ENCODE data around the gene PPP4R4.

The PPP4R4 gene

GRCh38 chr14:94307410-94307992 lies 133.4 kb downstream of the PPP4R4 start:
- no peak for DNase-seq (ENCODE audit: low spot score)

DNA sequence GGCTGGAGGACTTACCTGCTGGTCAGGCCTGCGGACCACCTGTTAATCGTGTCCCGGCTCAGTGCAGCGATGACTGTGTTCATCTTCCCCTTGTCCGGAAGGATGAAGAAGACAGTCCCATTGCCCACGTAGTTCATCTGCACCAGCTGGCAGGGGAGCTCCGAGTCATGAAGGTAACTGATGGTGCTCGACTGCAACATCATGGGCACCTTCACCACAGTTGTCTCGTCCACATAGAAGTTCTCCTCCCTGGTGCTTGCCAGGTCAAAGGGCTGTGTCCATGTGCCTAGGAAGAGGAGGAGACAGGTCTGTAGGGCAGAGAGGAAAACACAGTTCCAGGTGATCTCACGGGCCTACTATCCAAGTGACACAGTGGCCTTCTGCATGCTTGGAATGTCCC lies 135.6 kb downstream of the PPP4R4 start:
- no peak for DNase-seq (ENCODE audit: low spot score)

DNA sequence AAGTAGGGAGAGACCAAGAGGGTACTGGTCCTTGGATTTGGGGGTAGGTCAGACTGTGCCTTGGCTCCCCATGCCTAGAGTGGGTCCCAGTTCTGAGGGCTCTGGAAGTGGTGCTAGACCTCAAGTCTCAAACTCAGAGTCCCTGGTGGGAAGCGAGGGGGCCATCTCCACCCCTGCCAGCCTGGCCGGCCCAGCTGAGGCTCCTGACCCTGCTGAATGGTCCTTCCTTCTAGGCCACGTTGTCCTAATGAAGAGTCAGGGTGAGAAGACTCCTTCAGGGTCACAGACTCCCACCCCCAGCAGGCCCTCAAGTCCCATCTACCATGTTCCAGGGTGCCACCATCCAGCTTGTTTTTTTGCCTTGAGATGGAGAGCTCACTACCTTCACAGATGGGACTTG lies 136.1 kb downstream of the PPP4R4 start:
- no peak for DNase-seq (ENCODE audit: low spot score)

DNA sequence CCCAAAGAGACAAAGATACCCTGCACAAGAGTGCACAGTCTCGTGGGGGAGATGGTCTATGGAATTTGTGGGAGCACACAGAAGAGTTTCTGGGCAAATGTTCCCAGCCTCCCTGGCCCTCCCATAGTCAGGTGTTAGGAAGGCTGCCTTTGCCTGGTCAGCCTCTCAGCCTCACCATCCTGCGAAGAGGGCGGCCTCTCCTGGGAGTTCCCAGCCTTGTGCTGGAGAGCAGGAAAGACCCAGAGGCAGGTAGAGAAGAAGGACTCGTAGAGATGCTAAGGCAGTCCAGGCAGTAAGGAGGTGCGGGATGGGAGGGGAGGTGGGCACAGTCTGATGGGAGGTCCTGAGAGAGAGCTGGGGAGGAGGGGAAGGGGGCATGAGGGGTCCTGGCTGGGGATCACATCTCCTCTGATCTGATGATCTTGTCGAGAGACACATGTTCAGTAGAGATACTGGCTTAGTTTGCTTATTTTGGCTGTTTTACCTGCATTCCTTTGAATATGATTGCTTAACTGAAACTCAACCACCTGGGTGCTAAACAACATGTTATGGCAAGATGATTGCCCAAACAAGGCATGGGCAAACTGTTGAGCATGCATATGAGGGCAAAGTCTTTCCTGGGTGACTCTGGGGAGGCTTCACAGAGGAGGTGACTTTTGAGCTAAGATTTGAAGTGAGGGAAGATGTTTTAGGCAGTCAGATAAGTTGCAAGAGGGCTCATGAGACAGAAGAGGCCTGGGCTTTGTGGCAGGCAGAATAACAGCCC lies 138.5 kb downstream of the PPP4R4 start:
- no peak for DNase-seq (ENCODE audit: low spot score)

- DNase-seq (ENCODE audit: low spot score) = no peak
These were observed 140.0 kb downstream of the PPP4R4 start for GRCh38 chr14:94313991-94314655.

DNA sequence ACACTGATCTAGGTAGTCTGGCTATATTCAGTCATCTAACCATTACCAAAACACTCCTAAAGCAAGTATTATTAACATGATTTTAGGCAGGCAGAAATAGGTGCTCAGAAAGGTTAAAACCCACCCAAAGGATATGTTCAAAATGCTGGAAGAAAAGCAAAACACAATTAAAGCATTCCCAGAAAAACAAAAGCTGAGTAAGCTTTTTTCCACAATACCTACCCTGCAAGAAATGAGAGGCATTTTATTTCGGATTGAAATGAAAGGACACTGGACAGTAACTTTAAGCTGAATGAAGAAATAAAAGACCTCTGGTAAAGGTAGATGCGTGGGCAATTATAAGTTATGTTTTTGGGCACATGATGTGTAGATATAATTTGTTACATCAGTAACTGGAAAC lies 140.8 kb downstream of the PPP4R4 start:
- DNase-seq (ENCODE audit: low spot score) = no peak

DNA sequence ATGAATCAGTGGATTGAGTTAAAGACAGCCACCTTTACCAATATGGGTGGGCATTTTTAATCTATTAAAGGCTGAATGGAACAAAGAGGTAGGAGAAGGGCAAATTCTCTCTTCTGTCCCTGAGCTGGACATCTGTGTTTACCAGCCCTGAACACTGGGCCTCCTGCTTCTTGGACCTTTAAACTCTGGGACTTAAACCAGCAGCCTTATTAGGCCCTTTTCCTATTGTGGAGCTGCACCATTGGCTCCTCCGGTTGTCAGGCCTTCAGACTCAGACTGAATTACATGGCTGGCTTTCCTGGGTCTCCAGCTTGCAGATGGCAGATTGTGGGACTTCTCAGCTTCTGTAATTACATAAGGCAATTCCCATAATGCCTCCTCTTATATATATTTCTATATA lies 142.6 kb downstream of the PPP4R4 start:
- DNase-seq (ENCODE audit: low spot score) = no peak

DNA sequence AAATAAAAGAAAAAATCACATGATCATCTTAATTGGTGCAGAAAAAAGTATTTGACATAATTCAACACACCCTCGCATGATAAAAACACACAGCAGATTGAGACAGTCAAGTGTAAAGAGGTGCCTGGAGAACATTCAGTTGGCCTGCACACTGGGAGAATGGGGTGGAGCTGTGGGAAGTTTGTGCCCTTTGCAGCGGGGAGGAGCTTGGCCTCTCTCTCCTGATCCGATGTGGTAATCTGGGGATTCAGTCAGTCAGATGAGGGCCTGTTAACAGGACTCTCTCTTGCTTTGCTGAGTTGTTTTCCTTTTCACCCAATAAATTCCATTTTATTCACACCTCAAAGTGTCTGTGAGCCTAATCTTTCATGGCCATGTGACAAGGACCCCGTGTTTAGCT lies 143.1 kb downstream of the PPP4R4 start:
- DNase-seq (ENCODE audit: low spot score) = no peak

- no peak for DNase-seq (ENCODE audit: low spot score)
These were observed 146.1 kb downstream of the PPP4R4 start for GRCh38 chr14:94320243-94320642.

- DNase-seq (ENCODE audit: low spot score) = no peak
These were observed 147.5 kb downstream of the PPP4R4 start for GRCh38 chr14:94321421-94322271.

DNA sequence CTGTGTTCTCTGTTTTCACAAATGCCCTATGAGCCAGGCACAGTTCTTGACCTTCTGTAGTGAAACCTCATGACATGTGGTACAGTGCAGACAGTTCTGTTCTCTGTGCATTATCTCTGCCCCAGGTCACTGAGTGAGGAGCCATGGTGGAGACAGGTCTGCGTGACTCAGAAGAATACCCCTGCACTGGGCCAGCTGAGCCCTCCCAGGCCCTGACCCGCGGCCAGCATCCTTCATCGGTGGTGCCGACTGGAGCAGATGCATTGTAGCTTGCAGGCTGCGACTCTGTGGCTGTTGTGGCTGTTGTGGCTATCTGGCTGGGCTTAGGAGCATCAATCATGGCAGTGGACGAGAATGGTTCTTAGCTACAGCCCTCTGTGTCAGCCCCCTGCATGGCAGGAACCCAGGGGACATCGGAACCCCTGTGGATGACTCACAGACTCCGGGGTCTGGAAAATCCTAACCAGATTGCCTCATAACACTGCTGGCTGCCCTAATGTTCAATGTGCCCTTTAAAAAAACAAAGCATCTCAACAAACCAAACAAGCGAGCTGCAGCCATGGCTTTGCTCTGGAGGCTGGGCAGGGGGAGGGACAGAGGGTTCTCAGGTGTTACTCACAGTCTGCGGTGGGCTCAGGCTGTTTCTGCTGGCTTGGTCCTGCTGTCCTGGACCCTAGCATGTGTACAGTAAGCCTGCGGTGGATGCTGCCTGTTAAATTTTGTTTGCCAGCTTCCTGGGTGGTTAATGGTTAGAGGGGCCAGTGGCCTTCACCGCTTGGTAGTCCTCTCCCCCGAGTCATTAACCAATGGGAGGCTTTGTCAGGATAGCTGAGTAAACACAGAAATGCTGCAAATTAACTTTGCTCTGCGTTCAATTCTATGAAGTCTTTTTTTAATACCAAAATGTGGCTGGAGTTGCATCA lies 148.8 kb downstream of the PPP4R4 start, which contains the start of gene SERPINA6:
Gene SERPINA6 (minus strand): TSS at position 689 of the 923 bp plus-strand sequence. CDS start 8,688 bp downstream, outside the sequence.
- DNase-seq (ENCODE audit: low spot score) = no peak

- DNase-seq (ENCODE audit: low spot score) = no peak
These were observed 154.1 kb downstream of the PPP4R4 start for GRCh38 chr14:94328196-94328595.
